OCI-LY3 (cell line): ENCODE data around the gene FAM3C.

ENCODE experiments used
- EZH2phosphoT487 ChIP-seq: fragments of 200-600 bp; shearing (Covaris generic); IDR thresholded peaks from 2 replicates; pipeline ENCODE4 v1.6.1; 2018; ENCODE audit warnings: antibody characterized with exemption, mixed run types, low read depth
- TF ChIP-seq, protein P1 (sequence below): fragments of 200-600, 300-600 bp; sonication (generic); IDR thresholded peaks from 2 replicates; pipeline ENCODE4 v1.5.1; 2014; ENCODE audit warnings: antibody characterized with exemption, low read length, low read depth

DNA sequence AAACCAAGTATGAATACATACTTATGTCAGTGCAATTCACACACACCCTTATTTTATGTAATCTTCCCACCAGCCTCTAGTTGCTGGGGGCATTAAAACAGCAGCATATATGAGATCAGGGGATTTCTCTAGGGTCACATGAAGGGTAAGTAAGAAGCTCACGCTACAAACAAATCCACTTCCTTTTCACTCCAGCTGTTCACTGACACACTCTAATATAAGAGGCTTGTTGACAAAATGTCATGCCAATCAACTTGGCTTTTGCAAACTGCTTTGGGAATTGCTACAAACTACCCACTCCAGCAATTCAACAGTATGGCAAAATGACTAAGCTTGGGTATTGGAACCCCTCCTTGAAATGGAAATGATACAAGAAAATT is 10.3 kb downstream of the FAM3C start:
- TF ChIP-seq, protein P1, sequence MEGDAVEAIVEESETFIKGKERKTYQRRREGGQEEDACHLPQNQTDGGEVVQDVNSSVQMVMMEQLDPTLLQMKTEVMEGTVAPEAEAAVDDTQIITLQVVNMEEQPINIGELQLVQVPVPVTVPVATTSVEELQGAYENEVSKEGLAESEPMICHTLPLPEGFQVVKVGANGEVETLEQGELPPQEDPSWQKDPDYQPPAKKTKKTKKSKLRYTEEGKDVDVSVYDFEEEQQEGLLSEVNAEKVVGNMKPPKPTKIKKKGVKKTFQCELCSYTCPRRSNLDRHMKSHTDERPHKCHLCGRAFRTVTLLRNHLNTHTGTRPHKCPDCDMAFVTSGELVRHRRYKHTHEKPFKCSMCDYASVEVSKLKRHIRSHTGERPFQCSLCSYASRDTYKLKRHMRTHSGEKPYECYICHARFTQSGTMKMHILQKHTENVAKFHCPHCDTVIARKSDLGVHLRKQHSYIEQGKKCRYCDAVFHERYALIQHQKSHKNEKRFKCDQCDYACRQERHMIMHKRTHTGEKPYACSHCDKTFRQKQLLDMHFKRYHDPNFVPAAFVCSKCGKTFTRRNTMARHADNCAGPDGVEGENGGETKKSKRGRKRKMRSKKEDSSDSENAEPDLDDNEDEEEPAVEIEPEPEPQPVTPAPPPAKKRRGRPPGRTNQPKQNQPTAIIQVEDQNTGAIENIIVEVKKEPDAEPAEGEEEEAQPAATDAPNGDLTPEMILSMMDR, result no peak
- TF ChIP-seq EZH2phosphoT487, result no peak
